Measurements from ENCODE around the gene ZFAND2A. TPM values are rescaled to one million over a fixed set of nuclear protein-coding genes. Genes with fewer than 3 reads are reported as not detected.
A peak's percentile ranks its signal among the peaks of the same experiment; 100 is the strongest.

The ZFAND2A gene
- total RNA-seq, 1 experiment from 2014 or later: 51.2 TPM

DNA sequence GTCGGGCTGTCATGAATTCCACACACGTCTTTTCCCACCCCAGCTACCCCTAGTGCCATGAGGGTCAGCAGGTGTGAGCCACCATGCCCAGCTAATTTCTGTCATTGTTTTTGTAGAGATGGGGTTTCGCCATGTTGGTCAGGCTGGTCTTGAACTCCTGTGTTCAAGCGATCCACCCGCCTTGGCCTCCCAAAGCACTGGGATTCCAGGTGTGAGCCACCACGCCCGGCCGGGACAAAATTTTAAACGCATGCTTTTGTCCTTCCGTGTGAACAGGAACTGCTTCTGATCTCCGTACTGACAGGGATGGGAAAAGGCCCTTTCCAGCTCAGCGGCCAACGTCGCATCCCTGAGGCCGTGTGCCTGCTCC lies 15.6 kb upstream of the ZFAND2A start:
- Histone ChIP-seq H2AFZ (peak overlapping the region; percentile 85), H3K9me3 (ENCODE audit: insufficient read depth, low read depth) (peaks cover 7% of the 10 kb centered on the region; the same call in 1 of the 2 replicates), H3K27ac (no peak overlapping the region), H3K4me2 (peak overlapping the region; percentile 77), H3K4me3 (peak overlapping the region; percentile 41; the same call in 1 of the 2 replicates), H3F3A (ENCODE audit: insufficient read depth, low read depth) (peaks cover 10% of the 10 kb centered on the region; the same call in 1 of the 2 replicates), H3K4me1 (replicated peaks; ENCODE audit: insufficient read depth) (peaks cover 11% of the 10 kb centered on the region), H3K9me2 (ENCODE audit: insufficient read depth) (no peaks in the 10 kb centered on the region), H3K27me3 (ENCODE audit: insufficient read depth, low read depth) (0 out of 2 replicates have a peak, but pooled peaks cover 4% of the 10 kb centered on the region), H3K79me2 (ENCODE audit: low read depth) (no peaks in the 10 kb centered on the region), H3K36me3 (ENCODE audit: low read depth) (no peaks in the 10 kb centered on the region), H4K20me1 (ENCODE audit: insufficient read depth) (no peaks in the 10 kb centered on the region)
- POLR2A ChIA-PET (ENCODE audit: unreplicated experiment): interaction anchor here (0.6 kb wide), 1 partner anchor 1224 kb away, joined by 7 read pairs; no protein-coding TSS in a partner anchor
- no peak for DNase-seq
- BruUV-seq (replicated peaks): no TSS peak
- no peak for TF ChIP-seq EZH2 (IDR thresholded peaks at IDR 0.05; ENCODE audit: low read depth)
- TF ChIP-seq, protein P1, sequence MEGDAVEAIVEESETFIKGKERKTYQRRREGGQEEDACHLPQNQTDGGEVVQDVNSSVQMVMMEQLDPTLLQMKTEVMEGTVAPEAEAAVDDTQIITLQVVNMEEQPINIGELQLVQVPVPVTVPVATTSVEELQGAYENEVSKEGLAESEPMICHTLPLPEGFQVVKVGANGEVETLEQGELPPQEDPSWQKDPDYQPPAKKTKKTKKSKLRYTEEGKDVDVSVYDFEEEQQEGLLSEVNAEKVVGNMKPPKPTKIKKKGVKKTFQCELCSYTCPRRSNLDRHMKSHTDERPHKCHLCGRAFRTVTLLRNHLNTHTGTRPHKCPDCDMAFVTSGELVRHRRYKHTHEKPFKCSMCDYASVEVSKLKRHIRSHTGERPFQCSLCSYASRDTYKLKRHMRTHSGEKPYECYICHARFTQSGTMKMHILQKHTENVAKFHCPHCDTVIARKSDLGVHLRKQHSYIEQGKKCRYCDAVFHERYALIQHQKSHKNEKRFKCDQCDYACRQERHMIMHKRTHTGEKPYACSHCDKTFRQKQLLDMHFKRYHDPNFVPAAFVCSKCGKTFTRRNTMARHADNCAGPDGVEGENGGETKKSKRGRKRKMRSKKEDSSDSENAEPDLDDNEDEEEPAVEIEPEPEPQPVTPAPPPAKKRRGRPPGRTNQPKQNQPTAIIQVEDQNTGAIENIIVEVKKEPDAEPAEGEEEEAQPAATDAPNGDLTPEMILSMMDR (conservative IDR thresholded peaks at IDR 0.05): no peak
- intact Hi-C loops (cut with micrococcal nuclease; ENCODE audit: unreplicated experiment): loop anchor here (5.0 kb wide), 1 partner anchor 388 kb away; no protein-coding TSS in a partner anchor
- CTCF ChIA-PET: interaction anchor here (0.6 to 2.6 kb wide), 7 partner anchors 19 to 279 kb away, joined by 3 to 17 read pairs (median 3); no protein-coding TSS in a partner anchor

GRCh38 chr7:1174881-1175596 lies 15.0 kb upstream of the ZFAND2A start:
- DNase-seq: no peak
- intact Hi-C loops (cut with micrococcal nuclease; ENCODE audit: unreplicated experiment): loop anchor here (5.0 kb wide), 1 partner anchor 388 kb away; no protein-coding TSS in a partner anchor
- Histone ChIP-seq H2AFZ (no peak overlapping the region), H3K27ac (no peak overlapping the region), H3K4me2 (no peak overlapping the region), H3K4me1 (replicated peaks; ENCODE audit: insufficient read depth) (peaks cover 11% of the 10 kb centered on the region), H3K4me3 (no peak overlapping the region), H3K79me2 (ENCODE audit: low read depth) (no peaks in the 10 kb centered on the region), H4K20me1 (ENCODE audit: insufficient read depth) (no peaks in the 10 kb centered on the region), H3K36me3 (ENCODE audit: low read depth) (no peaks in the 10 kb centered on the region), H3K9me3 (ENCODE audit: insufficient read depth, low read depth) (peaks cover 7% of the 10 kb centered on the region; the same call in 1 of the 2 replicates), H3F3A (ENCODE audit: insufficient read depth, low read depth) (peaks cover 10% of the 10 kb centered on the region; the same call in 1 of the 2 replicates), H3K27me3 (ENCODE audit: insufficient read depth, low read depth) (no peaks in the 10 kb centered on the region), H3K9me2 (ENCODE audit: insufficient read depth) (no peaks in the 10 kb centered on the region)
- CTCF ChIA-PET: interaction anchor here (0.6 to 2.6 kb wide), 4 partner anchors 18 to 278 kb away, joined by 3 to 17 read pairs (median 3); no protein-coding TSS in a partner anchor
- no TSS peak for BruUV-seq (replicated peaks)
- POLR2A ChIA-PET (ENCODE audit: unreplicated experiment): no interaction called here
- no peak for TF ChIP-seq EZH2 (IDR thresholded peaks at IDR 0.05; ENCODE audit: low read depth)

GRCh38 chr7:1174002-1174401 lies 14.0 kb upstream of the ZFAND2A start:
- ChIA-PET CTCF (no interaction called here), POLR2A (ENCODE audit: unreplicated experiment) (no interaction called here)
- no peak overlapping the region for H2AFZ ChIP-seq
- intact Hi-C loops (cut with micrococcal nuclease; ENCODE audit: unreplicated experiment): no loop called here
- peaks cover 10% of the 10 kb centered on the region; the same call in 1 of the 2 replicates for H3F3A ChIP-seq (ENCODE audit: insufficient read depth, low read depth)
- no peak for TF ChIP-seq EZH2 (IDR thresholded peaks at IDR 0.05; ENCODE audit: low read depth)
- TF ChIP-seq, protein P1 (conservative IDR thresholded peaks at IDR 0.05): no peak
- no peak for DNase-seq
- H3K4me3 ChIP-seq: no peak overlapping the region
- H3K79me2 ChIP-seq (ENCODE audit: low read depth): no peaks in the 10 kb centered on the region
- no TSS peak for BruUV-seq (replicated peaks)
- no peak overlapping the region for H3K4me2 ChIP-seq
- no peaks in the 10 kb centered on the region for H3K27me3 ChIP-seq (ENCODE audit: insufficient read depth, low read depth)
- H4K20me1 ChIP-seq (ENCODE audit: insufficient read depth): no peaks in the 10 kb centered on the region
- H3K4me1 ChIP-seq (replicated peaks; ENCODE audit: insufficient read depth): peaks cover 11% of the 10 kb centered on the region
- H3K9me3 ChIP-seq (ENCODE audit: insufficient read depth, low read depth): peaks cover 7% of the 10 kb centered on the region; the same call in 1 of the 2 replicates
- H3K9me2 ChIP-seq (ENCODE audit: insufficient read depth): no peaks in the 10 kb centered on the region
- no peaks in the 10 kb centered on the region for H3K36me3 ChIP-seq (ENCODE audit: low read depth)
- no peak overlapping the region for H3K27ac ChIP-seq

All from PC-9 (cell line).